Kidney (tissue), 14 donors: ENCODE measurements around the gene PIP5K1C. TPM values are rescaled to one million over a fixed set of nuclear protein-coding genes. Genes with fewer than 3 reads are reported as not detected.

Experiments
- DNase-seq, 5 donors: peaks; one replicate each; pipeline ENCODE4 v3.0.0-alpha.2; 2013 to 2020
- FAIRE-seq: peaks from 2 replicates; lab custom pipeline; 2012; peaks lifted over from hg19 to GRCh38; lab: Jason Lieb, UNC
- H3K27ac ChIP-seq, 2 donors: one replicate each; pipeline ENCODE4 v1.7.0; 2013; ENCODE audit warnings: low read depth in 2 of 2, low read length in 2 of 2, inconsistent platforms in 1 of 2
- H3K27me3 ChIP-seq: one replicate; pipeline ENCODE4 v1.7.1; 2013; ENCODE audit warnings: low read length, inconsistent platforms; ENCODE audit not compliant: control insufficient read depth, insufficient read depth
- H3K36me3 ChIP-seq, 3 donors: one replicate each; pipeline versions ENCODE4 v1.7.0 to v1.7.1; 2013; ENCODE audit warnings: low read length in 3 of 3, control low read depth in 1 of 3, inconsistent platforms in 1 of 3; ENCODE audit not compliant: insufficient read depth in 3 of 3, control insufficient read depth in 2 of 3
- H3K4me1 ChIP-seq, 3 donors: one replicate each; pipeline versions ENCODE4 v1.7.0 to v1.7.1; 2013; ENCODE audit warnings: low read length in 3 of 3, inconsistent platforms in 1 of 3, low read depth in 1 of 3; ENCODE audit not compliant: control insufficient read depth in 2 of 3, insufficient read depth in 2 of 3
- H3K4me3 ChIP-seq, 3 donors: one replicate each; pipeline versions ENCODE4 v1.7.0 to v1.8.1; 2013; ENCODE audit warnings: low read length in 3 of 3, control low read depth in 1 of 3, inconsistent platforms in 1 of 3
- H3K9ac ChIP-seq, 3 donors: one replicate each; pipeline versions ENCODE4 v1.7.0 to v1.7.1; 2013; ENCODE audit warnings: low read length in 3 of 3, control low read depth in 1 of 3, inconsistent platforms in 1 of 3
- H3K9me3 ChIP-seq, 3 donors: one replicate each; pipeline versions ENCODE4 v1.7.0 to v1.7.1; 2013; ENCODE audit warnings: low read length in 3 of 3, control low read depth in 1 of 3, inconsistent platforms in 1 of 3; ENCODE audit not compliant: control insufficient read depth in 2 of 3, insufficient read depth in 1 of 3
- intact Hi-C: fragments of 100-400 bp; cut with DNase I; formaldehyde crosslinking; loops from one replicate; pipeline ENCODE4 v1.11.1; 2022
- polyA plus RNA-seq: library from polyadenylated mRNA; stranded (reverse); fragments of 350-450 nt; fragmentation: Illumina TruSeq; extraction: RNeasy Lipid Tissue Mini Kit (QIAGEN cat#74804); gene quantifications from one replicate; pipeline ENCODE4 v1.2.3, GENCODE V29; 2014; ENCODE audit warnings: low read depth, low replicate concordance; ENCODE audit not compliant: insufficient read depth
- total RNA-seq: library from RNA; stranded (reverse); fragmentation: NEBNext Ultra II Directional; extraction: Animal tissue kit (Norgen Biotek cat#: 25700); gene quantifications from one replicate; pipeline ENCODE4 v1.2.1, GENCODE V29; 2021
- TF ChIP-seq, protein P1 (sequence below): IDR thresholded peaks from 3 replicates; pipeline ENCODE4 v1.5.1; 2012; ENCODE audit warnings: mild to moderate bottlenecking, moderate library complexity, borderline replicate concordance; ENCODE audit not compliant: insufficient read depth; ENCODE audit errors: extremely low read depth
- donor health status: control.
- donor health status: control.
- donor health status: control.
- donor health status: control.
- donor health status: control.
- donor health status: DM: yes; HTN: yes; CAD: no.
- donor health status: Normal renal cell carcinoma (clear cell type).

Gene PIP5K1C
- total and polyA plus RNA-seq, 2 donors from 2014 or later = 11.2 to 35.6 TPM

DNA sequence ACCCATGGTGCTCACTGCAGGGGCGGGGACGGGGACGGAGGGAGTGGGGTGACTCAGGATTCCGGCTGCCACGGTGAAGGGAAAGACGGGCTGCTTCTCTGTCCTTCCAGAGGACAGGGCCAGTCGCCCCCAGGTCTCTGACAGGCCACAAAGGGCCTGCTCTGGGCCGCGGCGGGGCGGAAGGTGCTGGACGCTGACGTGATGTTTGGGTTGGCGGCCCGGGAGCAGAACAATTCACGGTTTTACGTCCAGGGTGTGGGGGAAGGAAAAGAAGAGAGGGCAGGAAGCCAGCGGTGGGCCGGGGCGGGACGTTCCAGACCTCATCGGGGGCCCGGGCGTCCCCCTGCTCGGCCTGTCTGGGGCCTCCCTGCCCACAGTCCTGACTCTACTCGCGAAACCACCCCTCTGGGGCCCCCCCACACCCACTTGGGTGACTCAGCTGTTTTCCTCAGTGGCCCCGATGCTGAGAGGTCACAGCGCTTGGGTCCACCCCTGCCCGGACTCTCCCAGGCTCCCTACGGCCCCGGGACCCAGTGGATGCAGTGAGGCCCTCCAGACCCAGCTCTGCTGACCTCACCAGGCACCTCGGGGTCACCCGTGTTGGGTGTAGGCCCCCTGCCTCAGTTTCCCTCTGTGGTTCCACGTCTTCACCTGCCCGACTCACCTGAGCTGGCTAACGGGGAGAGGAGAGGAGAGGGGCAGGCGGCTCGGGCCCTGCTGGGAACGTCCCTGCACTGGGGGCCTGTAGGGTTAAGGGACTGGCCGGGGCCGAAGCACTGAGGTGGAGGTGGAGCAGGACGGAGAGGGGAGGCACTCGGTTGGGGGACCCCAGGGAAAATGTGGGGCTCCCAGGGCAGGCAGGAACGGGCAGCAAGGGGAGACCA, 29.2 kb downstream of the PIP5K1C start:
- peak overlapping the region; percentile 89 to 95 for H3K27ac ChIP-seq
- peak overlapping the region in 2 of 3 donors; percentile 48 to 51 for H3K9ac ChIP-seq
- peak overlapping the region in 1 of 3 donors; percentile 21 for H3K4me3 ChIP-seq
- peak; percentile 22 to 90 (median 63) for DNase-seq
- FAIRE-seq = no peak
- H3K9me3 ChIP-seq = no peaks in the 10 kb centered on the region
- TF ChIP-seq, protein P1, sequence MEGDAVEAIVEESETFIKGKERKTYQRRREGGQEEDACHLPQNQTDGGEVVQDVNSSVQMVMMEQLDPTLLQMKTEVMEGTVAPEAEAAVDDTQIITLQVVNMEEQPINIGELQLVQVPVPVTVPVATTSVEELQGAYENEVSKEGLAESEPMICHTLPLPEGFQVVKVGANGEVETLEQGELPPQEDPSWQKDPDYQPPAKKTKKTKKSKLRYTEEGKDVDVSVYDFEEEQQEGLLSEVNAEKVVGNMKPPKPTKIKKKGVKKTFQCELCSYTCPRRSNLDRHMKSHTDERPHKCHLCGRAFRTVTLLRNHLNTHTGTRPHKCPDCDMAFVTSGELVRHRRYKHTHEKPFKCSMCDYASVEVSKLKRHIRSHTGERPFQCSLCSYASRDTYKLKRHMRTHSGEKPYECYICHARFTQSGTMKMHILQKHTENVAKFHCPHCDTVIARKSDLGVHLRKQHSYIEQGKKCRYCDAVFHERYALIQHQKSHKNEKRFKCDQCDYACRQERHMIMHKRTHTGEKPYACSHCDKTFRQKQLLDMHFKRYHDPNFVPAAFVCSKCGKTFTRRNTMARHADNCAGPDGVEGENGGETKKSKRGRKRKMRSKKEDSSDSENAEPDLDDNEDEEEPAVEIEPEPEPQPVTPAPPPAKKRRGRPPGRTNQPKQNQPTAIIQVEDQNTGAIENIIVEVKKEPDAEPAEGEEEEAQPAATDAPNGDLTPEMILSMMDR = no peak
- H3K27me3 ChIP-seq = no peaks in the 10 kb centered on the region
- intact Hi-C loops = no loop called here
- peaks cover 0 to 18% (median 0%) of the 10 kb centered on the region in 3 donors for H3K4me1 ChIP-seq
- H3K36me3 ChIP-seq = no peaks in the 10 kb centered on the region

DNA sequence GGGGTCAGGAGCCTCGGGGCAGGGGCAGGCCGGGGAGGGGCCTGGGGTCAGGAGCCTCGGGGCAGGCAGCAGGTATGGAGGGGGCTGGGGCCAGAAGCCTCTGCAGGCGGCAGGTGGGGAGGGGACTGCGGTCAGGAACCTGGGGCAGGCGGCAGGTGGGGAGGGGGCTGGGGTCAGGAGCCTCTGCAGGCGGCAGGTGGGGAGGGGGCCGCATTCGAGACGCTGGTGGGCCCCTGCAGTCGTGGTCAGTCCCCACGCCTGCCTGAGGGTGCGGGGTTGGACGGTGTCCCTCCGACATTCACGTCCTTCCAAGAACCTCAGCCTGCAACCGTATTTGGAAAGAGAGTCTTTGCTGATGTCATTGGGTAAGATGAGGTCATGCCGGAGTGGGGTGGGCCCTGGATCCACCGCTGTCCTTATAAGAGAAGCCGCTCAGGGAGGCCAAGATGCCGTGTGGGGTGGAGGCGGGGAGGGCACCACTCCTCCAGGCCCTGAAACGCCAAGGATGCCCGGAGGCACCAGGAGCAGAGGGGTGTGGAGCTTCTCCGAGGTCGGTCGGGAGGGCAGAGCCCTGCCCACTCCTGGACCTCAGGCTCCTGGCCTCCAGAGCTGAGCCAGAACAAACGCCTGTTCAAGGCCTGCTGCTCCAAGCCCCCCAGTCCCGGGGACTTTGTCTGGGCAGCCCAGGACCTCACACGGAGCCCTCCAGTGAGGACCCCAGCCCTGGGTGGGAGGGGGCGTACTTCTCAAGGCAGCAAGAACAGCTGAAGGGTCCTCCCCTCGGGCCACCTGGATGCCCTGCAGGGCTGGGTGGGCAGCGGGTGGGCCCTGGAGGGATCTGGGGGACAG, 30.1 kb downstream of the PIP5K1C start:
- no peak for FAIRE-seq
- no peaks in the 10 kb centered on the region for H3K36me3 ChIP-seq
- H3K27me3 ChIP-seq = no peaks in the 10 kb centered on the region
- no peak overlapping the region for H3K4me3 ChIP-seq
- H3K9me3 ChIP-seq = no peaks in the 10 kb centered on the region
- TF ChIP-seq, protein P1 = no peak
- peaks cover 0 to 18% (median 0%) of the 10 kb centered on the region in 3 donors for H3K4me1 ChIP-seq
- peak overlapping the region in 1 of 3 donors; percentile 29 for H3K9ac ChIP-seq
- H3K27ac ChIP-seq = peak overlapping the region; percentile 89 to 95
- peak; percentile 44 to 90 (median 66) for DNase-seq
- intact Hi-C loops = loop anchor here (5.0 kb wide), 1 partner anchor 47 kb away; no protein-coding TSS in a partner anchor

DNA sequence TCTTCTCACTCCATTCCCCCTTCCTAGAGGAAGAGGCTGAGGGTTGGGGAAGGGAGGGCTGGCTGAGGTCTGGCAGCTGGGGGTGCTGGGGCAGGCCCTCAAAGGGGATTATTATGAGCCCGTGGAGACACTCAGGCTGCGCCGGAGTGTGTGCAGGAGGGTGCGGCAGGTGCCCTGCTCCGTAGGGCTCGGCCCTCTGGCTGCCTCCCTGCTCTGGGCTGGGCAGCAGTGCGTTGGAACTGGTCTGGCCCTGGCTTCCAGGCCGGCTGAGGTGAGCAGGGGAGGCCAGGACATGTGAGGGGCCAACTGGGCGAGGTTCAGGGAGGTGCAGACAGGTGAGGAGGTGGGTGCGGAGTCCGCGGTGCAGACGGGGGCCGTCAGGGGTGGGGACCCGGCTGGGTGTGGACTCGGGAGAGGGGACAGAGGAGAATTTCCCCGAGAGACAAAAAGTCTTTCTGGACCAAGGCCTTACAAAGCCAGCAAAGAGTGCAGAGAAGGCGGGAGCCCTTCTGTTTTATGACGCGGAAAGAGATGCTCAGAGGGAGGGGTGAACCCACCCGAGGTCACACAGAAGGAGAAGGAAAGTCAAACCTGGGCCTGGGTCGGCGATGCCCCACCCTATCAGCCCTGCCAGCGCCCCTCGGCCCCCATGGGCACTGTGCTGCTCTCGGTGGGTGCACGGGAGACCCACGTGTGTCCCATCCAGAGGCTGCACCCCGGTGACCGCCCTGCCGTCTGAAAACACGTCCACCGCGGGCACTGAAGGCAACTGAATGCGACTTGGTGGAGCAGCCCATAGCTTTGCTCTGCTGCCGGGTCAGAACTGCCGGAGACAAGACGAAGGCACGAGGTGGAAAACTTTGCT, 31.0 kb downstream of the PIP5K1C start:
- no peak for FAIRE-seq
- H3K4me3 ChIP-seq = no peak overlapping the region

More for the DNA sequence above, 31.0 kb downstream of the PIP5K1C start:
- H3K9ac ChIP-seq = peak overlapping the region in 1 of 3 donors; percentile 26
- TF ChIP-seq, protein P1 = no peak
- H3K9me3 ChIP-seq = no peaks in the 10 kb centered on the region
- peak in 4 of 5 donors; percentile 54 to 67 (median 54) for DNase-seq
- peaks cover 0 to 18% (median 0%) of the 10 kb centered on the region in 3 donors for H3K4me1 ChIP-seq
- no peaks in the 10 kb centered on the region for H3K27me3 ChIP-seq
- H3K36me3 ChIP-seq = no peaks in the 10 kb centered on the region
- peak overlapping the region in 1 of 2 donors; percentile 95 for H3K27ac ChIP-seq
- intact Hi-C loops = loop anchor here (5.0 kb wide), 1 partner anchor 48 kb away; no protein-coding TSS in a partner anchor
